ENCODE results near the gene MSI2.

DNA sequence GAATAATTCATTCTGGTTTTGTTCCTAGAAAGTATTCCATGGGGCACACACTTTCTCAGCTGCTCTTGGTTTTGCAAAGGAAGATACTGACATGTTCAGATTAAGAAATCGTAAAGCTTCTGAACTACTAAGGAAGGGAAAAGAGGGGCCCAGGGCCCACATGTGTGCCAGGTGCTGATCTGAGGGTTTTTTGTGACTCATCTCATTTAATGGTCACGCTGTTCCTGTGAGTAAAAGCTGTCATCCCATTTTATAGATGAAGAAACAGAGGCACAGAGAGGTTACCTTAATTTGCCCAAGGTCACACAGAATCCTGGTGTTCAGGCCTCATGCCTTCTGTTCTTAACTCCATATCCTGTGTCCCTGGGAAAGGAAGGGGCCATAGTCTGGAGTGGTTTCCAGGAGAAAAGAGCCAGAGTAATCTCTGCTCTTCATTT, 113.2 kb downstream of the MSI2 start:
- TF ChIP-seq POLR2AphosphoS5 (IDR thresholded peaks at IDR 0.05; ENCODE audit: insufficient read depth, low read depth, low read length) (no peak), EZH2 (IDR thresholded peaks at IDR 0.05; ENCODE audit: borderline replicate concordance, low read depth, low read length, severe bottlenecking) (no peak), POLR2A (IDR thresholded peaks at IDR 0.05; ENCODE audit: low read depth, low read length) (no peak), JUN (IDR thresholded peaks at IDR 0.05; ENCODE audit: borderline replicate concordance, insufficient read depth, insufficient read length, low read depth) (no peak)
- TF ChIP-seq, protein P1, sequence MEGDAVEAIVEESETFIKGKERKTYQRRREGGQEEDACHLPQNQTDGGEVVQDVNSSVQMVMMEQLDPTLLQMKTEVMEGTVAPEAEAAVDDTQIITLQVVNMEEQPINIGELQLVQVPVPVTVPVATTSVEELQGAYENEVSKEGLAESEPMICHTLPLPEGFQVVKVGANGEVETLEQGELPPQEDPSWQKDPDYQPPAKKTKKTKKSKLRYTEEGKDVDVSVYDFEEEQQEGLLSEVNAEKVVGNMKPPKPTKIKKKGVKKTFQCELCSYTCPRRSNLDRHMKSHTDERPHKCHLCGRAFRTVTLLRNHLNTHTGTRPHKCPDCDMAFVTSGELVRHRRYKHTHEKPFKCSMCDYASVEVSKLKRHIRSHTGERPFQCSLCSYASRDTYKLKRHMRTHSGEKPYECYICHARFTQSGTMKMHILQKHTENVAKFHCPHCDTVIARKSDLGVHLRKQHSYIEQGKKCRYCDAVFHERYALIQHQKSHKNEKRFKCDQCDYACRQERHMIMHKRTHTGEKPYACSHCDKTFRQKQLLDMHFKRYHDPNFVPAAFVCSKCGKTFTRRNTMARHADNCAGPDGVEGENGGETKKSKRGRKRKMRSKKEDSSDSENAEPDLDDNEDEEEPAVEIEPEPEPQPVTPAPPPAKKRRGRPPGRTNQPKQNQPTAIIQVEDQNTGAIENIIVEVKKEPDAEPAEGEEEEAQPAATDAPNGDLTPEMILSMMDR (IDR thresholded peaks at IDR 0.05; ENCODE audit: extremely low read depth in 1 of 2, insufficient read depth in 1 of 2, low read depth in 1 of 2, low read length in 2 of 2) = no peak

Measured in endothelial cell of umbilical vein (primary cell).